ENCODE data around the gene GSTM1.

- TF ChIP-seq CTCF (conservative IDR thresholded peaks at IDR 0.05), result no peak
- TF ChIP-seq ZFX (IDR thresholded peaks at IDR 0.05), result peak; percentile 54
Measured at GRCh38 chr1:109739738-109740614, 52.4 kb downstream of the GSTM1 start.
